ENCODE data around the gene EFCAB14.

The EFCAB14 gene

GRCh38 chr1:46697053-46697452, 21.9 kb downstream of the EFCAB14 start:
- TF ChIP-seq FOXM1 (IDR thresholded peaks at IDR 0.05; ENCODE audit: borderline replicate concordance, low read depth) (no peak), RAD21 (IDR thresholded peaks at IDR 0.05; ENCODE audit: low read depth) (no peak), CEBPB (IDR thresholded peaks at IDR 0.05) (no peak), CREB1 (IDR thresholded peaks at IDR 0.05; ENCODE audit: low read depth) (no peak), REST (IDR thresholded peaks at IDR 0.05; ENCODE audit: low read depth) (no peak), ZBTB7A (IDR thresholded peaks at IDR 0.05; ENCODE audit: low read depth) (no peak), TAF1 (IDR thresholded peaks at IDR 0.05; ENCODE audit: low read depth) (no peak)

DNA sequence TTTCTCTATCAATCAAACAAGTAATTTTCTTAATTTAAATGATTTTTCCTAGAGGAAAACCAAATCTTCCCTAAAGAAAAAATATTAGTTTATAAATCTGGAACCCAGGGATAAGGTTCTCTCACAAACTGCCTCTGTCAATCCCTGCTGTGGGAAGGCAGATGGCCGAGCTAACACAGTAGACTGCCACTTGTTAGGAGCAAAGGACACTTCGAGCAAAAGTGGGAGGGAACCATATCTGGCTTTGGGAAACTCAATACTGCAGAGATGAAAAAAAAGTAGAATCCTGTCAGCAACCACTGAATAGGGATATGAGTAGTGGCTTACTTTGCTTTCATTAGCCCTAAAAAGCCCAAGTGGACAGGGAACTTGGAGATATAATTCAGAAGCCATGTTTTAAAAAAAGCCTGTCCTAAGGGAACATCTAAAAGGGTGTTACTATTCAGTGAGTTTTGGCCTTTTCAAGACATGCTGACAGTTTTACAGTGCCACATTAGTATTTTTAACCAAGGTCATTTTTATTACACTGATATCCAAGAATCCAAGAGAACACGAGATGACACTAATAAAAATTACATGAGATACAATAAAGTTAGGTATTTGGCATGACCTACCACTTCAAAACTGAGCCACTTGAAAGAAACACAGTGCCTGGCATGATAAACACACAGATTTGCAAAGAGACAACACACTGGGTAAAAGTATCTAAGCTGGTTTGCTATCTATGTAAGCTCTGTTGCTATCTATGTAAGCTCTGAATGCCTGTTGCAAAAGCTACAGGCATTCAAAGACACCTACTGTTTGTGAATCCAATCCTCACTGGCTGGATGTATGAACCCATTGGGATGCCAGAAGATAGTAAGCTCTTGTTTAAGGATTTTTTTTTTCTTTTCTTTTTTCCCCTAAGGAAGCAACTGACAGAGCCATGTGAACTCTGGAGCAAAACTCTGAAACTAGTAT, 25.8 kb downstream of the EFCAB14 start:
- no peak for TF ChIP-seq CEBPB (IDR thresholded peaks at IDR 0.05)
- TF ChIP-seq CREB1 (IDR thresholded peaks at IDR 0.05; ENCODE audit: low read depth) = no peak
- no peak for TF ChIP-seq REST (IDR thresholded peaks at IDR 0.05; ENCODE audit: low read depth)
- no peak for TF ChIP-seq TAF1 (IDR thresholded peaks at IDR 0.05; ENCODE audit: low read depth)
- TF ChIP-seq NFIC (IDR thresholded peaks at IDR 0.05) = no peak
- no peak for TF ChIP-seq FOXM1 (IDR thresholded peaks at IDR 0.05; ENCODE audit: borderline replicate concordance, low read depth)
- TF ChIP-seq RAD21 (IDR thresholded peaks at IDR 0.05; ENCODE audit: low read depth) = no peak
- TF ChIP-seq EP300 (IDR thresholded peaks at IDR 0.05; ENCODE audit: borderline replicate concordance) = no peak
- TF ChIP-seq EGR1 (IDR thresholded peaks at IDR 0.05) = no peak
- TF ChIP-seq, protein P1, sequence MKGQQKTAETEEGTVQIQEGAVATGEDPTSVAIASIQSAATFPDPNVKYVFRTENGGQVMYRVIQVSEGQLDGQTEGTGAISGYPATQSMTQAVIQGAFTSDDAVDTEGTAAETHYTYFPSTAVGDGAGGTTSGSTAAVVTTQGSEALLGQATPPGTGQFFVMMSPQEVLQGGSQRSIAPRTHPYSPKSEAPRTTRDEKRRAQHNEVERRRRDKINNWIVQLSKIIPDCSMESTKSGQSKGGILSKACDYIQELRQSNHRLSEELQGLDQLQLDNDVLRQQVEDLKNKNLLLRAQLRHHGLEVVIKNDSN (IDR thresholded peaks at IDR 0.05) = no peak
- TF ChIP-seq ZBTB7A (IDR thresholded peaks at IDR 0.05; ENCODE audit: low read depth) = no peak
- TF ChIP-seq MAX (IDR thresholded peaks at IDR 0.05) = no peak
- no peak for TF ChIP-seq TCF12 (IDR thresholded peaks at IDR 0.05; ENCODE audit: low read depth)

GRCh38 chr1:46691997-46692790, 26.7 kb downstream of the EFCAB14 start:
- no peak for TF ChIP-seq RAD21 (IDR thresholded peaks at IDR 0.05; ENCODE audit: low read depth)
- TF ChIP-seq ZBTB7A (IDR thresholded peaks at IDR 0.05; ENCODE audit: low read depth) = no peak
- TF ChIP-seq EGR1 (IDR thresholded peaks at IDR 0.05) = no peak
- no peak for TF ChIP-seq REST (IDR thresholded peaks at IDR 0.05; ENCODE audit: low read depth)
- TF ChIP-seq FOXM1 (IDR thresholded peaks at IDR 0.05; ENCODE audit: borderline replicate concordance, low read depth) = no peak
- no peak for TF ChIP-seq CREB1 (IDR thresholded peaks at IDR 0.05; ENCODE audit: low read depth)
- no peak for TF ChIP-seq CEBPB (IDR thresholded peaks at IDR 0.05)
- no peak for TF ChIP-seq NFIC (IDR thresholded peaks at IDR 0.05)
- TF ChIP-seq MAX (IDR thresholded peaks at IDR 0.05) = no peak

GRCh38 chr1:46690931-46691421, 27.9 kb downstream of the EFCAB14 start:
- no peak for TF ChIP-seq TAF1 (IDR thresholded peaks at IDR 0.05; ENCODE audit: low read depth)
- TF ChIP-seq CREB1 (IDR thresholded peaks at IDR 0.05; ENCODE audit: low read depth) = no peak
- no peak for TF ChIP-seq CEBPB (IDR thresholded peaks at IDR 0.05)
- TF ChIP-seq TEAD4 (IDR thresholded peaks at IDR 0.05) = no peak
- no peak for TF ChIP-seq MAX (IDR thresholded peaks at IDR 0.05)
- TF ChIP-seq FOXM1 (IDR thresholded peaks at IDR 0.05; ENCODE audit: borderline replicate concordance, low read depth) = no peak
- no peak for TF ChIP-seq EGR1 (IDR thresholded peaks at IDR 0.05)
- no peak for TF ChIP-seq NFIC (IDR thresholded peaks at IDR 0.05)
- TF ChIP-seq, protein P1 (IDR thresholded peaks at IDR 0.05) = no peak
- TF ChIP-seq YY1 (IDR thresholded peaks at IDR 0.05; ENCODE audit: low read depth) = no peak

Data from Ishikawa (cell line).